ENCODE results near the gene ARRDC5. TPM values are rescaled to one million over a fixed set of nuclear protein-coding genes. Genes with fewer than 3 reads are reported as not detected.
"Not testable (repeated sequence)": the region's sequence is repeated elsewhere in the genome, so short reads cannot be mapped to it uniquely, and the experiment has no call there.

Gene ARRDC5
- total and polyA plus RNA-seq, 11 donors: 0.04 to 0.70 (median 0.43) TPM; not detected in 8

GRCh38 chr19:4849019-4849418, 53.7 kb downstream of the ARRDC5 start:
- Histone ChIP-seq H3K27me3 (no peaks in the 10 kb centered on the region), H3K27ac (no peak overlapping the region), H3K9me3 (no peaks in the 10 kb centered on the region), H3K4me3 (no peak overlapping the region), H3K36me3 (peaks cover 0 to 89% (median 37%) of the 10 kb centered on the region in 9 donors), H3K4me1 (no peaks in the 10 kb centered on the region)
- 96 to 99% (median 97%) methylated on average over 7 of the region's 7 CpGs for WGBS, 4 donors
- ATAC-seq (no peak), DNase-seq (no peak)
- intact Hi-C loops (cut with DNase I): no loop called here
- TF ChIP-seq POLR2A (IDR thresholded peaks at IDR 0.05) (no peak), CTCF (IDR thresholded peaks at IDR 0.05) (no peak)

GRCh38 chr19:4847190-4847973, 55.3 kb downstream of the ARRDC5 start:
- Histone ChIP-seq H3K27me3 (no peaks in the 10 kb centered on the region), H3K36me3 (peaks cover 0 to 93% (median 50%) of the 10 kb centered on the region in 9 donors), H3K27ac (no peak overlapping the region), H3K4me1 (no peaks in the 10 kb centered on the region), H3K4me3 (no peak overlapping the region), H3K9me3 (no peaks in the 10 kb centered on the region)
- intact Hi-C loops (cut with DNase I): no loop called here
- TF ChIP-seq CTCF (IDR thresholded peaks at IDR 0.05) (no peak), POLR2A (IDR thresholded peaks at IDR 0.05) (no peak)
- no peak for DNase-seq
- 95 to 98% (median 97%) methylated on average over 13 to 23 of the region's 23 CpGs for WGBS, 4 donors
- no peak for ATAC-seq

- ATAC-seq; DNase-seq; H3K27me3 ChIP-seq; H3K27ac ChIP-seq; H3K4me1 ChIP-seq; H3K4me3 ChIP-seq; H3K9me3 ChIP-seq; intact Hi-C loops (cut with DNase I): not testable (repeated sequence)
- 73 to 84% (median 81%) methylated on average over 8 to 9 of the region's 9 CpGs for WGBS, 4 donors
- peaks cover 0 to 88% (median 53%) of the 10 kb centered on the region in 9 donors for H3K36me3 ChIP-seq
These were observed 56.7 kb downstream of the ARRDC5 start for GRCh38 chr19:4845975-4846374.

GRCh38 chr19:4844348-4845179, 58.1 kb downstream of the ARRDC5 start:
- no peaks in the 10 kb centered on the region for H3K9me3 ChIP-seq
- no peaks in the 10 kb centered on the region for H3K27me3 ChIP-seq
- H3K4me1 ChIP-seq: peaks cover 0 to 9% (median 0%) of the 10 kb centered on the region in 12 donors
- DNase-seq (peak; percentile 45 to 67 (median 59)), ATAC-seq (peak; percentile 50 to 69 (median 63))
- H3K36me3 ChIP-seq: peaks cover 0 to 89% (median 57%) of the 10 kb centered on the region in 9 donors
- peak overlapping the region in 6 of 12 donors; percentile 25 to 54 (median 38) for H3K27ac ChIP-seq
- H3K4me3 ChIP-seq: no peak overlapping the region
- intact Hi-C loops (cut with DNase I): no loop called here
- no peak for TF ChIP-seq CTCF (IDR thresholded peaks at IDR 0.05)
- TF ChIP-seq POLR2A (IDR thresholded peaks at IDR 0.05): no peak
- 63 to 78% (median 70%) methylated on average over 9 to 10 of the region's 10 CpGs for WGBS, 4 donors
